ENCODE data around the gene TMEM271.
"Not testable (repeated sequence)": the region's sequence is repeated elsewhere in the genome, so short reads cannot be mapped to it uniquely, and the experiment has no call there.

TMEM271 gene

DNA sequence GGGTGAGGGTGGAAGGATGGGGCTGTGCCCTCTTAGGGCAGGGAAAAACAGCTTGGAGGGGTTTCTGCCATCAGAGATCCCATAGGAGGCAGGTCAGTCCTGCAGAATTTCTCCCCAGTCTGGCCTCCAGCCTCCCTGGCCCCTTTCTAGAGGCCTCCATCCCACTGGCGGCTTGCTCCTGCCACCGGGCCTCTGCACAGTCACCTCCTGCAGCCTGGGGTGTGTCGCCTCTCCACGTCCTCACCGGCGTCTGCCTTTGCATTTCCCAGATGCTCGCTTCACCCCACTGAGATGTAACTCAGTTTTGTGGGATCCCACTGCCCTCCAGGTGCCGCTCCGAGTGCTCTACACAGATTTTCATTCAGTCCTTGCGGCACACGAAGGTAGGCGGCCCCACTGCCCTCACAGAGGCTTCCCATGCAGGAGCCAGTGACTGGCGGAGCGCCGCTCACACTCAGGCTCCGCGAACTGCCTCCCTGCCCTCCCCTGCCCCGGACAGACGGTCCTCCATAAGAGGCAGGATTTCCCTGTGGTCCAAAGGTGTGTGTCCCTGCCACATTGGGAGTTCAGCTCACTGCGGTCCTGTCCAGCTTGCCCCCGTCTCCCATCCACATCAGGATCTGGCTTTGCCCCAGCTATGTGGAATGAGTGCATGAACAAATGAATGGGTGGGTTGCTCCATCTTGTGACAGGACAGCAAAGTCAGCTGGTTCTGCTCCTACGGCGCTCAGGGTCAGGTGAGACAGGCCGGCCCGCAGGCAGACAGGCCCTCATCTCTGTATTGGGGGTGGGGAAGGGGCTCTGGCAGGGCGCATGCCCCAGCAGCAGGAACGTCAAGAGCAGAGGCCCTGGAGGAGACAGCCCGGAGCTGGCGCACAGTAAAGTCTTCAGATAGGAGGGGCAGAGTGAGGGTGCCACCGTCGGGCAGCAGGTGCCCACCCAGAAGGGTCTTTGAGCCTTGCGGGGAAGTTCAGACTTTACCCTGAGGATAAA is 2.7 kb upstream of the TMEM271 start:
- DNase-seq: no peak

DNA sequence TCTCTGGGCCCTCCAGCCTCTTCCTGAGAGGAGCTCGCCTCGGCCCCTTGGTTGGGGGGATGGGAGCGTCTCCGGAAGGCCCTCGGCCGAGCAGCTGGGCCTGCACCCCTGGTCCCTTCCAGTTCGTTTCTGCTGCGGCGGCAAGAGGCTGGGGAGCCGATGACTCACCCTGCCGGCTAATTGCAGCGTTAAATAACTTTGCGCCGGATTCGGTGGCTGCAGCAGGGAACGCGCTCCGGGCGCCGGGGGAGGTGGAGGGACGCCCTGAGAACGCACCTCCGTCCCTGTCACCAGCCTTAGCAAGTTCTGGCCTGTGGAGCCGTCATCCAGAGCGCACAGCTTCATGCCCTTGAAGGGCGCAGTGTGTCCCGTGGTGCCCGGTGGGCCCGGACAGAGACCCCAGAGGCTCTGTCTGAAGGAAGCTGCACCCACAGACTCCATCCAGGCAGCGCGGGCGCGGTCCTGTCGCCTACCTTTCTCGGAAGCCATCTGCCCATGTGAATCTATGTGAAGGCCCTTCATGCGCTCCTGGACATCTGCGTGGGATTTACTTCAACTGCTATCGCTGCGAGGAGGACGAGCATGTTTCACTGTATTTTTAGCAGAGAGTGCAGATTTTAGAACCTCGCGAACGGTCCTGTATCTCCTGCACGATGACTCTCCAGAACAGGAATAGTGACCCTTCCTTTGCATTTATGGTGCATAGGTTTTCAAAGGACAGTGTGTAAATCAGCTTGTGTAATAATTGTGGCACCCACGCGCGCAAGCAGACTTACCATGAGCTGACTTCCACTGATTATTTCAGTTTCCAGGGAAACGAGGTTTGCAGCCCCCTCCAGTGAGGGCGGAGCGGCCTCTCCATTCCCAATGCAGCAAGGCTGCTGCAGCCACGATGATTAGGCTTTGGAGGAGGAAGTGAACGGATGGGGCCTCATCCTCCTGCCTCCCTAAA is 1.7 kb upstream of the TMEM271 start:
- peak in 2 of 3 experiments; percentile 69 to 70 for DNase-seq

DNA sequence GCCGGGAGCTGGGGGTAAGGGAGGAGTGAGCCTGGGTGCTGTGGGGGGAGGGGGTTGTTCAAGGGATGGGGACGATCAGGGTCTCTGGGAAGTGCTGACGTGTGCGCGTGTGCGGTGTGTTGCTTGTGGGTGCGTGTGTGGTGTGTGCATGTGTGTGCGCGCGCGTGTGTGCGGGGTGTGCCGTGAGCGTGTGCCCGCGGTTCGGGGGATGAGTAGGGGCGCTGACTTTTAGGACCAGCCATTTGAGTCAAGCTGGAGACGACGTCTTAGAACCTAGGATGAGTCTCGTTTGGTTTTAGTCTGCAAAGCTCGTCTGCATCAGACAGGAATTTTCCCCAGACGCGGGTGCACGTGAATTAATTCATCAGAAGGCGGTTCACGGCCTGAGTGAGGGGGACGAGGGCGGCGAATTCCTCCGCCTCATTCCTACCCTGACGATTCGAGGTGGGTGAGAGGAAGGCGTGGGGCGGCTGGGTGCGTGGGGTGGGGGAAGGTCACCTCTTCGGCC is 950 bp upstream of the TMEM271 start:
- DNase-seq: peak in 2 of 3 experiments; percentile 69 to 70

DNA sequence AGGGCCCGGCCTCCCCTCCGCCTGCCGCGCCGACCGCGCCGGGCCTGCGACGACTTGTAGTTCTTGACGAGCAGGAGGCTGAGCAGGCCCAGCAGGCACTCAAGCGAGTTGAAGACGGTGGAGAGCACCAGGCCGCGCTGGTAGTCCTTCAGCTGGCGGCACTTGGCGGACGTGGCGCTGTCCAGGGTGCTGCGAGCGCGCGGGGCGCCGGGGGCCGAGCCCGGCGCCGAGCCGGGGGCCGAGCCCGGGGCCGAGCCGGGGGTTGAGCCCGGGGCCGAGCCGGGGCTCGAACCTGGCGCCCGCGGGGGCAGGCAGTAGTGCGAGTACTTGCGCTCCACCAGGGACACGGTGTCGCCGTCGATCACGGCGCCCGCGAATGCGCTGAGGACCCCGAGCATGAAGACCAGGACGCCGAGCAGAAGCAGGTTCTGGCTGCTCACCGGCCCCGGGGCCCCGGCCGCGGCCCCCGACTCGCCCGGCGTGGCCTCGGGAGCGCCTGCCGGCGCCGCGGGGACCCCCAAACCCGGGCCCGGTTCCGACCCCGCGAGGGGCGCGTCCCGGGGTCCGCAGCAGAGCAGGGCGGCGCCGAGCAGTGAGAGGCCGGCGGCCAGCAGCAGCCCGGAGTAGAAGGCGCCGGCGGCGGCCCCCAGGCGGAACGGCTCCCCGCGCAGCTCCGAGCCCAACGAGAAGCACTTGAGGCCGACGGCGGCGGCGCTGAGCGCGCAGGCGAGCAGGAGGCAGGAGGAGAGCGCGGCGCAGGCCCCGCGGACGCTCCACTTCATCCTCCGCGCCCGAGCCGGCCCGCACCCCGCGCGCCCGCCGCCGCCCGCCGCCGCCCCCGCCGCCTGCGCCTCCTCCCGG is 584 bp downstream of the TMEM271 start:
- peak; percentile 50 to 61 (median 56) for DNase-seq

DNA sequence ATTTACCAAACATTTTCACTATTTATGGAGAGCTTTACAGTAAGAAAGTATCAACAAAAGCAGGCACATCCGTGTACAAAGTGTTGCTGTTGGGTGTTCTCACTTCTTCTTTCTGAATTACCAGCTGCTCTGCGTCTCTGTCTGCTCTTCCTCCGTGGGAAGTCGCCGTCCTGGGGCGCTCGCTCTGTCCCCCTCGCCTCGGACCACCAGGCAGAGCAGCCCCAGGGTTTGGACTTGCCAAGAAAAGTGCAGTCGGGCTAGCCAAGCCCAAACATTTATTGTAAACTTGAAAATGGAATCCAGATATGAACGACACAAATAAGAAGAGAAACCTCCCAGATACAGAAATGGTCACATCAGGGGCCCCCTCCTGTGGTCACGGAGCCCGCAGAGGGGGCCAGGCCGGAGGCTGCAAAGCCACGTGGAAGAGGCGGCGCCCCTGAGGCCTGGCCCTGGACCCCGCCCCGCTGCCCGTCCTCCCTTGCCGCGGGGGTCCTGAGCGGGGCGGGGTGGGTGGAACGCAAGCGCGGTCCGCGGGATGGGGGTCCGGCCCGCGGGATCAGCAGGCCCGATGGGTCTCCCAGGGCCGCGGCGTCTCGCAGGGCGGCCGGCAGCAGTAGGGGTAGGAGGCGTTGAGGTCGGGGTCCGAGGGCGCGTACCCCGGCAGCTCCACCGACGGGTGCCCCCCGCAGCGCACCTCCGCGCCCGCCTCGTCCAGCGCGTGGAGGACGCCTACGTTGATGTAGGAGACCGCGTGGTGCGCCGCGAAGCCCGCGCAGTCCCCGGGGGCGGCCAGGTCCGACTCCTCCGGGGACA is 1.5 kb downstream of the TMEM271 start:
- DNase-seq: peak in 2 of 3 experiments; percentile 28 to 37

DNA sequence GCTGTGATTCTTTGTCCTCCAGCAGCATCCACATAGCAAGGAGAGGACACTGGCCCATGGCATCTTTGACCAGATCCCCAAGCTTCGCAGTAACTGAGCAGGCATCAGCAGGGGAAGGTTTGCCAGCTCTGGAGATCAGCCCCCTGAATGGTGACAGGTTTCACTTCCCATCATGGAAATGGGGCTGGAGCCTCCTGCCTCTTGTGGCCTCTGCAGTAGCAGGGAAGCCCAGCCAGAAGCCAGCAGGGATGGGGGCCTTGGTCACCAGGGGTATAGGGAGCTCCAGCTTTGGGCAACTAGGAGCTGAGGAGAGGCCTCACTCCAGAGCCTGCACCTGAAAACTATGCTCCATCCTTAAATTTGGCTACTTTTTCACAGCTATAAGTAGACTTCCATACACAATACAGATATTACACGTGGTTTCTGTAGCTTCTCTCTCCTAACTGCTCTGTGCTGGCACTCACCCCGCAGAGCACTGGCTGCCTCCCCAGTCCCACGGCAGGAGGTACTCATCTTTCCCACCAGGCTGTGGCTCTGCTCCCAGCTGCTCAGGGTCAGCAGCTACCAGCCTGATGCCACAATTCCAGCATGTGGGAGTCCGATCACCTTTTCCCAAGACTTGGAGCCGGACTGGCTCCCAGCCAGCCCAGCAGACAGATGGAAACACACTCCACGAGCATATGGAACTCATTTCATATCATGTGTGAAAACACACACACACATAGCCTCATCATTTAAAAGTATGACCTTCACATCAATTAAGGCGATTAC is 2.8 kb downstream of the TMEM271 start:
- no peak for DNase-seq

DNA sequence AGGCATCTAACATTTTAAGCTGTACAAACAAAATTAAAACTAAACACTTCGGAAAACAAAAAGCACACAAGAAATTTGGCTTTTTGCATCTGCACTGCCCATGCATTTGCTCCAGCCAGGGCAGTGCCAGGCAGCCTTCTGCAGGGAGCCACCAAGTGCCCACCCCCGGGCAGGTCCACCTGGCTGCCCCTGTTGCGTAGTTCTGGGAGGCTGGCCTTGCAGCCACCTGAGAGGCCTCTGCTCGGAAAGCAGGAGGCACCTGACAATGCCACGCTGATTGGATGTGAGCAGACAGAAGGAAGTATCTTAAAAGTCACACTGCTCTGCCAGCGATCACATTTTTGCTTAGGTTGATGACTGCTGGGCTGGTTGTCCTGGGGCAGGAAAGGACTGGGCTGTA is 3.5 kb downstream of the TMEM271 start:
- no peak for DNase-seq

DNA sequence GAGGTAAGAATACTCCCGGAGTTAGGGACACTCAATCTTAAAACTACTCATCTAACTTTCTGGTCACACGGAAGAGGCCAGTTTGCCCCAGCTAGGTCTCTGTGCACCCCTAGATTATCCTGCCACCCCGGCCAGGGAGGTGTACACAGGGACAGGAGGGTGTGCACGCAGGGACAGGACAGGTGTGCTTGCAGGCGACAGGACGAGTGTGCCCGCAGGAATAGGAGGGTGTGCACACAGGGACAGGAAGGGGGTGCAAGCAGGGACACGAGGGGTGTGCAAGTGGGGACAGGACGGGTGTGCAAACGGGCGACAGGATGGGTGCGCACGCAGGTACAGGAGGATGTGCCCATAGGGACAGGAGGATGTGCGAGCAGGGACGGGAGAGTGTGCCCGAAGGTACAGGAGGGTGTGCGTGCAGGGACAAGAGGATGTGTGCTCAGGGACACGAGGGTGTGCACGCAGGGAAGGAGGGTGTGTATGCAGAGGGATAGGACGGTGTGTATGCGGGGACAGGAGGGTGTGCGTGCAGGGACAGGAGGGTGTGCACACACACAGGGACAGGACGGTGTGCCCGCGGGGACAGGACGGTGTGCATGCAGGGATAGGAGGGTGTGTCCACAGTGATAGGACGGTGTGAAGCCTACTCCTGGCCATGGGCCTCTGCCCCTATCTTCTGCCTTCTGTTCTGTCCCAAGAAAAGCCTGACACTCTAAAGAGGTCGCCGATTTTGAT is 4.1 kb downstream of the TMEM271 start:
- DNase-seq: no peak

DNA sequence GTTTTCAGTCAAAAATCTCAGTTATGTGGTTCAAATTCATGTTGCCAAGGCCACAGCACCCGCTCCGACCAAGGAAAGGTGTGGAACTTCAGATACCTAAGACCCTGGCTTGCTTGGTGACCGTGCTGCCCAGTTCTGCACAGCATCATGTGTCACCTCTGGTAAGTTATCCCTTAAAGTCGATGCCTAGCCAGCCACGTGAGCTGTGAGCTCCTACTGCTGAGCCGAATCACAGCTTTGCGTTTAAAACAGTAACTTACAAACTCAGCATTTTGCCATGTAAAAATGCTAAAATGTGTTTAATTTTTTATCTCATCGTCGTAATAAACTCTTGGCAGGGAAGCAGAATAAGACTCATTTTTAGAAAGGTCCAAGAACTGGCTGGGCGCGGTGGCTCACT is 5.3 kb downstream of the TMEM271 start:
- DNase-seq: no peak

DNA sequence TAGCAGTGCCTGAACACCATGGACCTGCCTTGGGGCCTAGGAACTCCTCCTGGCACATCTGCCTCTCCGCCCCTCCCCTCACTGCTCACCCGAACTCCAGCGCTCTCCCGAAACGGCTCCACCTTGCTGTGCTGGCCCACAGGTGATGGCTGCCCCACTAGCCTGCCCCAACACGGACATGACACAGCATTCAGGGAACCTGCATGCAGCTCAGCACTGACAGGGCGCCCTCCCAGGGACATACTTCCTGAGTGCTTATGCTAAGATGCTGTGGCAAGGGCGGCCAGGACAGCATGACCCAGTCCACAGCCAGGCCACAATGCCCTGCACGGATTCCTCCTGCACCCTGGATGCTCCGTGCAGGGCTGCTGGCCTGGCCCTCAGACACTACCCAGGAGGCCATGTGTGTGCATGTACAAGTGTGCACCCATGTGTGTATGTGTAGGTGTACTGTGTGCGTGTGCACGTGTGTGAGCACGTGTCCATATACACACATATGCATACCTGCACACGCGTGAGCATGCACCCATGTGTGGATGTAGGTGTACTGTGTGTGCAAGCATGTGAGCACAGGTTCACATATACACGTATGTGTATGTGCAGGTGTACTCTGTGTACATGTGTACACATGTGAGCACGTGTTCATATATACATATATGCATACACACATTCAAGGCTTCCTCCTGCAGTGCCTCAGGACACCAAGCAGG is 6.0 kb downstream of the TMEM271 start:
- no peak for DNase-seq

DNA sequence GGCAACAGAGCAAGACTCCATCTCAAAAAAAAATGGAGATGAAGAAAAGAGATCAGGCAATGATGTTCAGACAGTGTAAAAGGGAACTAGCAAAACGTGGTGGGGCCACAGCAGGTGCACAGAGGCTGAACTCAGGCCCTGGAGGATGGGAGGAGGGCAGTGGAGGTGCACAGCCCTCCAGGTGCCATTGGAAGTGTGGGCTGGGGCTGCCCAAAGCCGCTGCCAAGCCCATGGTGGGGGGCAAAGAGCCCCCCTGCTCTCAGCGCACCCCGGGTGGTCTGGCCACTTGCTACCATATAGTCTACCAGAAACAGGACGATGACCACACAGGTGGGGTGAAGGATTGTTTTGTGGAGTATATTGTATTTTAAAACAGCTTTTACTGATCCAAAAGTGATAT is 7.1 kb downstream of the TMEM271 start:
- DNase-seq: no peak

DNA sequence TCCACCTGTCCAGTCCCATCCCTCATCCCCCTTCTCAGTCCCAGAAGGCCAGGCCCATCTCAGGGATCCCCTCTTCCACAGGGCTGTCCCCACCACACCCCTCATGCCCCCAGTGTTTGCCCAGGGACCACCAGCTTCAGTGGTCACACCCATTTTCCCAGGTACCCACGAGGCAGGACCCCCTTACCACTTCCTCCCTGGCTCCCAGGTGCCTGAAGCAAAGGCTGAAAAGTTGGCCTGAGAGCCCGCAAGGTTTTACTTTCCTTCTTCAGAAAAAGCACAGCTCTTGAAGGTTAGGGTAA is 7.8 kb downstream of the TMEM271 start:
- DNase-seq: no peak

DNA sequence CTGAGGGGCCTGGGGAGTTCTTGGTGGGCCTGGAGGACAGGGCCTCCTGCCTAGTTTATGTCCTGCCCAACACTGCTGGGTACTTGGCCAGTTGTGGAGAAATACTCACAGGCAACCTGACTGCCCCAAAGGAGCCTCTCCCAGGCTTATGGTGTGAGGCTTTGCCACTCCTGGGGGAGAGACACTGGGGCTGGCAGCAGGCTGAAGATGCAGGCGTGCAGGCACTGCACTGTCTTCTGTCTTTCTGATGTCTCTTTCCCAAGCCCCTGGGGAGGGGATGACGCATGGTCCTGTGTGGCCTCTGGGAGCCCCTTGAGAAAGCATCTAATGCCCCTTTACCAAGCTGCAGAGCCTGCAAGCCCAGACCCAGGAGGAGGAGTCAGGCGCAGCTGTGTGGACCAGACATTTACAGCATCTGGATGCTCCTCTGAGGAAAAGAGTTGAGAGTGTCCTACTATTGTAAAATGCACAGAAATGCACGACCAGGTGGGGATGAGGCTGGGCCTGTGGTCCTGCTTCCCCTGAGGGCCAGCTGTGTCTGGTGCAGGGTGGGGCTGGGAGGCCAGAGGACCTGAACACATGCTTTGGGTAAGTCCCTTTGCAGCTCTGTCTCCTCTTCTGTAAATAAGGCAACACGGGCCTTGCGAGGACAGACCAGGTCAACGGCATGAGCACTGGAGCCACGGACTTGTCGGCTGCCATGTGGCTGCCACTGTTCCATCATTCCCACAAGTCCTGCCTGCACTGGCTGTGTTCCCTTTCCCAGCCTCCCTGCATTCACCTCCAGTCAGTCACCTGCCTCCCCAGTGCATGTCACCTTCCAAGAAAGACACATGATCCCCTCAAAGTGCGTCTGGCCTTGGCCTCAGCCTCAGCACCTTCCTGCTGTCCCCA is 8.4 kb downstream of the TMEM271 start:
- DNase-seq: no peak

DNA sequence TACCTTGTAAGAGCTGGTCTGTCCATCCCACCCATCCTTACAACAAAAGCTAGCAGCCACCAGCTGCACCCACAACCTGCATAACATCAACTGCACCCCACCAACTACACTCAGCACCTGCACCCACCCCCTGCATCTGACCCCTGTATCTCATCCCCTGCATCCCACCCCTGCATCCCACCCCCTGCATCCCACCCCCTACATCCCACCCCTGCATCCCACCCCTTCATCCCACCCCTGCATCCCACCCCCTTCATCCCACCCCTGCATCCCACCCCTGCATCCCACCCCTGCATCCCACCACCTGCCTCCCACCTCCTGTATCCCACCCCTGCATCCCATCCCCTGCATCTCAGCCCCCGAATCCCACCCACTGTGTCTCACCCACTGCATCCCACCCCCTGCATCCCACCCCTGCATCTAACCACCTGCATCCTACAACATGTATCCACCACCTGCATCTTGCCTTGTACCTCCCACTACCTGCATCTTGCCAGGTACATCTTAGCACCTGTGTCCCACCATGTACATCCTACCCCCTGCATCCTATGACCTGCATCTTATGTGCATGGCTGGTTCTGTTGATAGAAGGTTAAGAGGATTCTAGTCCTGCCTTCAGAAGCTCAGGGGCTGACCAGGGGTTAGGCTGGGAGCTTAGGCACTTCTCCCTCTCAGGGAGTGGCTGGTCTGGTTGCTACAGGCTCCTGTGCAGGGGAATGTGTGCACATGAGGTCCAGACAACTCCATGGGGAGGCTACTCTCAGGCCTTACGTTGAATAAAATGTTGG is 9.4 kb downstream of the TMEM271 start:
- no peak for DNase-seq

DNA sequence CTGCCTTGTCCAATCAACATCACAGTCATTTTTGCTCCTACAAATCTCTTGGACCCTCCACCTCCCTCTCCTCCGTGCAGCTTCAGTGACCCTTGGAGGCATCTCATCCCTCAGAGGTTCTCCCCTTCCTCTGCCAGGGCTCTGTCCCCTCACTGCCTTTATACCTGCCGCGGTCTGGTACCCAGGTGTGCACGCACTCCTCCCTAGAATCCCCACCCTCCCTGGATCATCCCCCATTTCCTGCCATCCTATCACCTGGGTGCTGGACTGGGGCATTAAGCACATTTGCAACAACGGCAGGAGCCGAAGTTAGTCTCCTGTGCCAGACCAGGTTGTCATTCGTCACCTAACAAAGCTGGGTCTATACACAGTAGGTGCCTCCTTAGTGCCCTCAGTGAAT is 10.1 kb downstream of the TMEM271 start:
- no peak for DNase-seq

DNA sequence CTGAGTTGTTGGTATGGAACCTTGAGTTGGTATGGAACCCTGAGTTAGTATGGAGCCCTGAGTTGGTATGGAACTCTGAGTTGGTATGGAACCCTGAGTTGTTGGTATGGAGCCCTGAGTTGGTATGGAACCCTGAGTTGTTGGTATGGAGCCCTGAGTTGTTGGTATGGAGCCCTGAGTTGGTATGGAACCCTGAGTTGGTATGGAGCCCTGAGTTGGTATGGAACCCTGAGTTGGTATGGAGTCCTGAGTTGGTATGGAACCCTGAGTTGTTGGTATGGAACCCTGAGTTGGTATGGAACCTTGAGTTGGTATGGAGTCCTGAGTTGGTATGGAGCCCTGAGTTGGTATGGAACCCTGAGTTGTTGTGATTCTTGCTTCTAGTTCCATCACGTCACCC is 10.5 kb downstream of the TMEM271 start:
- not testable (repeated sequence) for DNase-seq

DNA sequence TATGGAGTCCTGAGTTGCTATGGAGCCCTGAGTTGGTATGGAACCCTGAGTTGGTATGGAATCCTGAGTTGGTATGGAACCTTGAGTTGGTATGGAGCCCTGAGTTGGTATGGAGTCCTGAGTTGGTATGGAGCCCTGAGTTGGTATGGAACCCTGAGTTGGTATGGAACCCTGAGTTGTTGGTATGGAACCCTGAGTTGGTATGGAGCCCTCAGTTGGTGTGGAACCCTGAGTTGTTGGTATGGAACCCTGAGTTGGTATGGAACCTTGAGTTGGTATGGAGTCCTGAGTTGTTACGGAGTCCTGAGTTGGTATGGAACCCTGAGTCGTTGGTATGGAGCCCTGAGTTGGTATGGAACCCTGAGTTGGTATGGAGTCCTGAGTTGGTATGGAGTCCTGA is 13.6 kb downstream of the TMEM271 start:
- not testable (repeated sequence) for DNase-seq

Data from NCI-H1417 (cell line).